Activated naive CD4-positive, alpha-beta T cell (primary cell): ENCODE data around the gene ZNF236.
"Not testable (repeated sequence)": the region's sequence is repeated elsewhere in the genome, so short reads cannot be mapped to it uniquely, and the experiment has no call there.

ENCODE experiments used
- DNase-seq, 4 experiments: peaks; one replicate each; lab custom pipeline; 2025; lab: John Stamatoyannopoulos, UW

Gene ZNF236

DNA sequence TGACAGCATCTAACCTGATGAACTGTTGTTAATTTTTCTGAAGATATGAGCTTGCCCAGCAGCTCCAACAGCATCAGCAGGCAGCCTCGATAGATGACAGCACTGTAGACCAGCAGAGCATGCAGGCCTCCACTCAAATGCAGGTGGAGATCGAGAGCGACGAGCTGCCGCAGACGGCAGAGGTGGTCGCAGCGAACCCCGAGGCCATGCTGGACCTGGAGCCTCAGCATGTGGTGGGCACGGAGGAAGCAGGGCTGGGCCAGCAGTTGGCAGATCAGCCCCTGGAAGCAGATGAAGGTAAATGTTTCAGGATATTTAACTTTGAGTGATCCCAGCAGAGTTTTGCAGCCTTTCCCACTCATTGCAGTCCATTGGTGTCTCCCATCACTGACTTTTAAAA, 85.9 kb downstream of the ZNF236 start:
- no peak for DNase-seq

DNA sequence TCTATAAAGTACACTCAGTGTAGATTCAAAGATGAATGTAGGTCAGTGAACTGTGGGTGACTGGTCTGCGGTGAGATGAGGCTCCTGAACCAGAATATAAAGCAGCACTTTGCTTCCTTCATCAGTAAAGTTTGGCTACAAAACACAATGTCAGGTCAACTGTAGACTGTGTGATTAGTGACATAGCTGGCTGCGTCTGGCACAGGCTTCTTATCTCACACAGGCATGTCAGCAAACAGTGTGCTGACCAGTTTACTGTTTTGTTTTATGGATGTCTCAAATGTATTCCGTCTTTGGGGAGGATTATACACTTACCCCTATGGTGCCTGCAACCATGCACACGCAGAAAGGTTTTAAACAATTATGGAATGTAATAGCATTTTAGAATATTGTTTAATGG, 87.1 kb downstream of the ZNF236 start:
- DNase-seq: no peak

DNA sequence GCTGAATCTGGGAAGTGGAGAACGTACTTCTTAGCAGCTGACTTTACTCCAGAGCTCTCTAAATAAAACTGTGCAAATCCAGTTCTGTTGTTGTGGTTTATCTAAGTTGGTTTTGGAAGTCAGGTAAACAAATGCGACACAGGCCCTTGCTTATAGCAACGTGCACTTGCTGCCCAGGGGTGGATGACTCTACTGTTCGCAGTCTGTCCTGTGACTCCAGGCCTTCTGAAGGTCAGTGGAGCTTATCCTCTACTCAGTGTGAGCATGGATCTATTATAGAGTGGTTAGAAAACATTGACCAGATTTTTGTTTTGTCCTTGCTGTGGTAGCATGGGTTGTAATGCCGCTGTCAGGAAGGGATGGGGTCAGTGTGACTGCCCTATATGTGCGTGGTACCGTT, 89.1 kb downstream of the ZNF236 start:
- DNase-seq: no peak

DNA sequence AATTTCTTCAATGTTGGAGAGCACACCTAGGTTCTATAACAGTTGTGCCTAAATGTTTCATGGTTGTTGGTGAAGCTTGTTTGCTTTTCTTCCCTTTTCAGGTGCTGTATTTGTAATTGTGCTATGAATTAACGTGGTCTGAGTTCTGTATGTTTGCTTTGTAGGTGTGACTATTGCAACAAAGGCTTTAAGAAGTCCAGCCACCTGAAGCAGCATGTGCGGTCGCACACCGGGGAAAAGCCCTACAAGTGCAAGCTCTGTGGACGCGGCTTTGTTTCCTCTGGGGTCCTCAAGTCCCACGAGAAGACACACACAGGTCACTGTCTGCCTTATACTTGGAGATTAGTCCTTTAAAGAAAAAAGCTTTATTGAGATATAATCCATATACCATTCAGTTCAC, 91.2 kb downstream of the ZNF236 start:
- DNase-seq: no peak

DNA sequence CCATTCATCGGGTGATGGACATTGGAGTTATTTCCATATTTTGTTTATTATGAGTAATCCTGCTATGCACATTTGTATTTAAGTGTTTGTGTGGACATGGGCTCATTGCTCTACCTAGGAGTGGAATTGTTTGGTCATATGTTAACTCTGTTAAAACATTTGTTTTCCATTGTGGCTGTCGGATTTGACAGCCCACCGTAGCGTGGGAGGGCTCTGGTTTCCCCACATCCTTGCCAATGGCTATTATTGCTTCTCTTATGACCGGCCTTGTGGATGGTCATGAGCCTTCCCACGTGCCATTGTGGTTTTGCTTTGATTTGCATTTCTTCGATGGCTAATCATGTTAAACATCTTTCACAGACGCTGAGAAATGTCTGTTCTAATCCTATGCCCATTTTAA, 92.0 kb downstream of the ZNF236 start:
- no peak for DNase-seq

DNA sequence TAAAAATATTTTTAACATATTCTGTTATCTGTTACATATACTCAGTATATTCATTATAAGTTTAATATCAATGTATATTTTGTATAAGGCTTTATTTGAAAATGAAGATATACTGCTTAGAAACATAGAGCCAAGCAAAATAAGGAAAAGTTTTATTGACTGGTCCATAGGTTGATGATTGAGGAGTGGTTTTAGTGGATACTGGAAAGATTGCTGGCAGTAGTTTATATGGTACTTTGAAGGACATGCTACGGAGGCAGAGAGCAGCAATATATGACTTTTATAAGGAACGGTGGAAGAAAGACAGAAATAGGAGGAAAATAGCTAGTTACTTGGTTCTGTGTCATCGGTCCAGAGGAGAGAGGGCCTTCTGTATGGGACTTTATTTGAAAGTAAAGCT, 92.4 kb downstream of the ZNF236 start:
- DNase-seq: no peak

DNA sequence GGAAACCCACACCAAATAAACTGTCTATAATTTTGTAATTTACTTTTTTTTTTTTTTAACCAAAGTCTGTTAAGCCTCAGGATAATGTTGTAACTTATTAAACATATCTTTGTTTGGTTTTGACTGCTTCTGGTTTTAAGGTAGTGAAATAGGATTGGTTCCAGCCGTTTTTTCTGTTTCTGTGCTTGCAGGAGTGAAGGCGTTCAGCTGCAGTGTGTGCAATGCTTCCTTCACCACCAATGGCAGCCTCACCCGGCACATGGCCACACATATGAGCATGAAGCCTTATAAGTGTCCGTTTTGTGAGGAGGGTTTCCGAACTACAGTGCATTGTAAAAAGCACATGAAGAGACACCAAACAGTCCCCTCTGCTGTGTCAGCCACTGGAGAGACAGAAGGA, 93.1 kb downstream of the ZNF236 start:
- DNase-seq: no peak

DNA sequence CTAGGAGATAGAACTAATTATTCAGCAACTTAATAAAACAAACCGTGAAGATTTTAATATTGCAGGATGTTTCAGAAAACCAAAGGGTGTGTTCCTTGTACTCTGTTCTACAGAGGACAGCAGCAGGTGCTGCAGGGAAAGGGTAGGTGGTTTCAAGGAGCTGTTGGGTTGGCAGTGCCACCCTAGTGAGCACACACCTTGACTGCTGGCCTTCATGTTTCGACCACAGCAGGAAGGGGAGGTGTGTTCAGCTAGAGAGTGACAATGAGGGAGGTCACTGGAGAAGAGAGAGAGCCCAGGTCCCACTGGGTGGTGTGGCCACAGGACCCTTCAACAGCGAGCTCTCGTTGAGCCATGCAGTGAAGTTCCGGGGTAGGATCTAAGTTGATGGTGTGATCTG, 98.6 kb downstream of the ZNF236 start:
- no peak for DNase-seq

DNA sequence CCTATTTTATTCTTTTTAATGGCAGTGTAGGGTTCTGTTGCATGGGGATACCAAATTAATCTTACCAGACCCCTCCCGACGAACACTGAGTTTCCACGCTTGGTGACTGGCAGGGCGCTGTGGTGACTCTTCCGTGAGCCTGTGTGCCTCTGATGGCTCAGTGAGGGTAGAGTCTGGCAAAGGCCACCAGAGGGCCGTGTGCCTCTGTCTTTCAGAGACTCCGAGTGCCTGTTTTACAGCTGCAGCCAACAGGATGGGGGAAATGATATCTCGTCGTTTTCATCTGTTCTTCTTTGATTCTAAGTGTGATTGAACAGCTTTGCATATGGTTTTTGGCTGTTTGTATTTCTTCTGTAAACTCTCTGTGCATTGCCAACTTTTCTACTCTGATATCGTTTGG, 99.8 kb downstream of the ZNF236 start:
- peak in 2 of 4 experiments; percentile 13 to 46 for DNase-seq

DNA sequence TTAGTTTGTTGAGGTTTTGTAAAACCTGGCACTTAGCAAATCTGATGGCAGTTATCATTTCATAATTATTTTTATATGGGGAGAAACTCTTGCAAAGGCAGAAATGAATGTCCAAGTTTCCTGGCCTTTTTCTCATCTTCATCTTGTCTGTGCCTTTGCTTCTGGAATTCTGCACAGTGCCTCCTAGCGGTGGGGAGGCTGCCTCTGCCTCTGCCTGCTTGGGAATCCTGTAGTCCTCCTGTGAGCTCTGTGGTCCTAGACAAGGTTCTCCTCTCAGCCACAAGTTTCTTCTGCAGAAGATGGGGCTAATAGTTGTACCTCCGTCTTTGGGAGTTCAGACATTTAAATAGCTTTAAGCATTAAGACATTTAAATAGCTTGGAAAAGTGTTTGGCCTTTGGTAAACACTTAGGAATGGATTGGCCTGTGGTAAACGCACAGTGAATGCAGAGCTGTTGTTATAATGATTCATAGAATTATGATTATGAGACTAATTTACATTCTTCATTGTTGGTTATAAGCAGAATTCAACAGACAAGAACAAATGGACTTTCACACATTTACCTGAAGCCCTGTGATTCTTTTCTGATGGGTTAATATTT, 101.2 kb downstream of the ZNF236 start:
- no peak for DNase-seq

DNA sequence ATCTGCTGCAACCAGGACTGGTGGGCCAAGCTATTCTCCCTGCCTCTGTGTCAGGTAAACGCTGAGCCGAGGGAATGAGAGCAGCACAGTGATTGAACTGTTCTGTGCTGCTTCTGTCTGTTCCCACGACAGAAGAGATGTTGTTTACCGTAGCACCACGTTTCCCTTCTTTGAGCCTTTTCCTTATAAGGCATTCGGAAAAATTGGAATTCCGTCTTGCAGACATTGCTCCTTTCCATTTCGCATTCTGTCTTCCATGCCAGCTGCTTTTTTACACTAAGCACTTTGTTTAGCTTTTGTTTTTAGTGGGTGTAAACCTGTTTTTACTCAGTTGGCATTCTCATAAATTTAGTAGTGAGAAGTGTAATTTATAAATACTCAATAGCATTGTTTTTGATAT, 103.1 kb downstream of the ZNF236 start:
- no peak for DNase-seq

DNA sequence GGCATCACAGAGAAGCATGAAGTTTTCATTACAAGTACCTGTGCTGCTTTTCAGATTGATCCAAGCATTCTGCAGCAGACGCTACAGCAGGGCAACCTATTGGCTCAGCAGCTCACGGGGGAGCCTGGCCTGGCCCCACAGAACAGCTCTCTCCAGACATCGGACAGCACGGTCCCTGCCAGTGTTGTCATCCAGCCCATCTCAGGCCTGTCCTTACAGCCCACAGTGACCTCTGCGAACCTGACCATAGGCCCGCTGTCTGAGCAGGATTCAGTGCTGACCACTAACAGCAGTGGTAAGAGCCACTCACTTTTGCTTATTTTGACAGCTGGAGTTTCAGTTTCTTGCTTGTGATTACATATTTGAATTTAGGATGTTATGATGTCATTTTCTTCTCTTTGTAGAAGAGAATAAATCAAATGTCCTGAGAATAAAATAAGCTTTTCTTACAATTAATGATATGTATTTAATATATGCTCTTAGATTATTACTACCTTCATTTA, 104.9 kb downstream of the ZNF236 start:
- DNase-seq: no peak

DNA sequence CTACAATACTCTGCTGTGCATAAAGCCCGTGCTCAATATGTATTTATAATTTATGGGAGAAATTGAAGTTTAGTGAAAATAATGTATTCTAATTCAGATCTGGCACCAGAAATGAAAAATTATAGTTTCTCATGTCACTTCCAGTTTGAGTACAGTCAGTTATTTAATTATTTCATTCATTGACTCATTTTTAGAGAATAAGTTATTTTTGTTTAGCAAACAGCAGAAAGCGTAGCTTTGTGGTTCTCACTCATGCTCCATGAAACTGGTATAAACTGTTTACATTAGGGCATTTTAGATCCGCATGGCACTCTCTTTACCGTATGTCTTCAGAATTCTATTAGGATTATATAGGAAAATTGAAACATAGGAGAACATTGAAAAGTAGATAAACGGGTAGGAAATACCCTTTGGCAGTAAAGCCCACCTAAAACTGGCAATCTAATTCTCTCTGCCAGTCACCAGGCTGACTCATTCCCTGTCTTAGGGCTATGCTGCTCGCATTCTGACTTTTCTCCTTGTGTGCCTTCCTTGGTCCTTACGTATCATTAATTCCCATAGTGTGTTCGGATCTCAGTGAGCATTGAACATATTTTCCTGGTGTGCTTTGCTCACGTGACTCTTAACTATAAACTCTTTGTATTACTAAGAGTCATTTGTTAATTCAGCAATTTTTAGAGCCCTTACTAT, 106.0 kb downstream of the ZNF236 start:
- DNase-seq: no peak

DNA sequence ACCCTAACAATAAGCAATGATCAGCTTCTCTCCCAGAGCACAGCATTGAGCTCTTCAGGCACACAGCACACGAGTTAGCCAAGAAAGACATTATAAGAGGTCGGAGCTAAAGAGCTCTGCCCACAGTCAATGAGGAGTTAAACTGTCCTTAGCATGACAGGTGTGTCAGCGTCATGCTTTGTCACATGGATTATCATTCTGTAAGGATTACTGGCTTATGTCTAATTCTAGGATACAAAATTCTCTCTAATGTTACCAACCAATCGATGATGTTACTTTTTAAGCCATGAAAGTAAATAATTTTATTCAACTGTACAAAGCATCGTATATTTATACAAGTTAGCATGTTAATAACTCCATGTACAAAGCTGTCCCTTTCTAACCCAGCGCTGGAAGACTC, 108.8 kb downstream of the ZNF236 start:
- no peak for DNase-seq

DNA sequence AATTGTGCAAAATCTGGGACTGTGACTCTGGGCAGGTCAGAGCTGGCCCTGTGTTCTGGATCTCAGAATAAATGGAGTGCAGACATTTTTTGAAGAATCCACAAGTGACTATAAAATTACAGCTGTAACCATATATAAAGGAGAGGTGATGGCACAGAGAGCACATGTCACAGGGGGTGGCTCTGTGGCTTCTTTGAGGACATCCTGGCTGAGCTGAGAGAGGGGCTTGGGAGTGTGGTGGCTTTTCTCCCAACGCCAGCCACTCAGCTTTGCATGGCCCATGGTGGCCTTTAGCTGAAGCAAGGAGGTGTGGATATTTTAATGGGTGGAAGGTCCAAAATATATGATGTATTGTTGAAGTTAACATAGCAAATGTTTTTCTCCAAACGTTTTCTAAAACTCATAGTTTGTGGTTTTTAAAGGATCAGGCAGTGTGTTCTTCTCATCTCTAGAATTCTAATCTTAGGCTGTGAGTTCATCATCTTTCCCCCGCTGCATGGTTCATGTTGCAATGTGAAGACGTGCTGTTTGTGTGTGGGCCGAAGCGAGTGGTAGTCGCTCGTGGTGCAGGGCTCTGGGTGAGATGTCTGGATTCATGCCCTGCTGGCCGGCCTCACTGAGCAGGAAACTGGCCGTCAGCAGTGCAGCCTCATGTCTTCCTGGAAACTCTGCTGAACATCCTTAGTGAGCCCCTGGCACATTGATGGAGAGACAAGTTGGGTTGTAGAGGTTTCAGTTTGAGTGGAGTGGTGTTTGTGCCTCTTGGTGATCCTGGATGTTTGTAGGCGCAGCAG, 109.9 kb downstream of the ZNF236 start:
- DNase-seq: no peak

DNA sequence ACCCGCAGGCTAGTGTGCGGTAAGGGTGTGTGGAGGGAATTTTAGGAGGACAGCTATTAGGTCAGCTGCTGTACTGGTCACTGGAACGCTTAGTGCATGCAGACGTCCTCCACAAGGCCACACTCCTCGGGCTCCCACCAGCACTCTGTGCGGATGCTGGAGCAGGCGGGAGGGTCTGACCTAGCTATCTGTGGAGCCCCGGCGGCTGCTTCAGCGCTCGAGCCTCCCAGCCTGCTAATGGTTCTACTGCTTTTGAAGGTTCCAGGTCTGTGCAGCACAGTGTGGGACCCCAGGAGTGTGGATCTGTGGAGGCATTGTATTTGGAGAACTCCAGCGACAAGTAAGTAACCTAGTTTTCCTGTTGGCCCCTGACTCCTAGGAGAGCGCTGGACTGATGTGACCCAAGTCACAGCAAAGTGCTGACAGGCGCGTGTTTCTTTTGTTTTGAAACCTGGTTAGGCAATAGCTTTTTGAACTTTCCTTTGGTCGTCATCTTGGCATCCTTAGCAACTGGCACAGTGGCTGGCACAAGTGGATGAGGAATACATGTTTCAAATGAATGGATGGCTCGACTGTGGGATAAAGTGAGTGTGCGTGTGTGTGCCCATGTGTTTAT, 113.5 kb downstream of the ZNF236 start:
- DNase-seq: no peak

DNA sequence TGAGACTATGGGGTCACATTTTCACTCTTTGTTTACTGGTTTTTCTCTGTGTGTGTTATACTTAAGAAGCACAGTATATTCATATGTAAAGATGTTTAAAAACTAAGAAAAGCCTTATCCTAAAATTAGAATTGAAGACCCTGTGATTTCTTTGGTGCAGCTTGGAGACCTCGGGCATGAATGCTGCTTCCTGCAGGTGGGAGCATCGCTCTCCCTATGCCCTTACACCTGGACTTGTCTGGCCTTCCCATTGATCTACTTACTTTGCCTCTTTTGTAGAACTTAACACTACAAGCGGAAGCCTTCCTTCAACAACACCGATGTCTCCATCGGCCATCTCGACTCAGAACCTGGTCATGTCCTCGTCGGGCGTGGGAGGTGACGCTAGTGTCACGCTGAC, 114.5 kb downstream of the ZNF236 start:
- no peak for DNase-seq

DNA sequence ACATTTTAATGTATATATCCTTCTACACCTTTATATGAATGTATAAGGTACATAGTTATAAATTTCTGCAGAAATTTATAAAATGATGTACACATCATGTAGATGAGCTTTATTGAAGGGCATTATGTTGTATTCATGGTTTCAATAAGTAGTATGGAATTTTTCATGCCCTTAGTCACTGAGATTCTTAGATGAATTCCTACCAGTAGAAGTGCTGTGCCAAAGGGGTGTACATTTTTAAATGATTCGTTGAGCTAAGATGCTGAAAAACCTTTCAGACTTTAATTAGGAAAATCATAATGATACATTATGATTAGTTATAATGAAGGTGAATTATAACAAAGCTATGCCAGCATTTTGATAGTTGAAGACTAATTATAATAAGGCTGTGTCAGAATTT, 115.2 kb downstream of the ZNF236 start:
- no peak for DNase-seq

DNA sequence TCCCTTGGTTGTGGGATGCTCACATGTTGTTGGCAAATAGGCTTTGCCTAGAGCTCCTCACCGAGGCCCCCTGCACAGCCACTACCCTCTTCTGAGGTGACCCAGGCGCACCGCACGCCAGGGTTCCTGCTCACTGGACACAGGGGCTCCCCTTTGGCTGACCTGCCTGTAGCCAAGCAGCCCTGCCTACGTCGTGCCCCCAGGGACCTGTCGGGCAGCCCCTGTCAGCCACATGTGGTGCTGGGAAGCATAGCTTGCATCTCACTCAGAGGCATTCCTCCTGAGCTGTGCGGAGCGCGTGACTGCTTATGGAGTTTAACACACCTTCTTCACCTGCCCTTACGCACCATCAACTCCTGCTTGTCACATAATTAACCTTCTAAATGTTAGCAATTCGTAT, 116.3 kb downstream of the ZNF236 start:
- DNase-seq: no peak

DNA sequence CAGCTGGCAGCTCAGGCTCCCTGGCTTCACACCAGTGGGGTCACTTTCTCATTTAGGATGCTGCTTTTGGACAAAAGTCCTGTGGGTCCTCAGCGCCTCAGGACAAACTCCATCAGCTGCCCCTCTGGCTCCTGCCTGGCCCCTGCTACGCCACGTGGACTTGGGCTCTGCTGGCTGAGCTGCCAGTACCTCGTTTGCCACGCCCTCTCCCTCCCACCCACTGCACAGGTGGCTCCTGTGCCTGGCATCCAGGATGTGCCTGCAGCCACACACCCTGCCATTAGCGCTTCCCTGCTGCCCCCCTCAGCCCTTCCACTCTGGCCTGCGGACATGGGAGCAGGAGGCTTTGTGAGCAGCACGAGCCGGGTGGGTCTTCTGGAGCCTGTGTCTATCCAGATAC, 118.9 kb downstream of the ZNF236 start:
- no peak for DNase-seq

DNA sequence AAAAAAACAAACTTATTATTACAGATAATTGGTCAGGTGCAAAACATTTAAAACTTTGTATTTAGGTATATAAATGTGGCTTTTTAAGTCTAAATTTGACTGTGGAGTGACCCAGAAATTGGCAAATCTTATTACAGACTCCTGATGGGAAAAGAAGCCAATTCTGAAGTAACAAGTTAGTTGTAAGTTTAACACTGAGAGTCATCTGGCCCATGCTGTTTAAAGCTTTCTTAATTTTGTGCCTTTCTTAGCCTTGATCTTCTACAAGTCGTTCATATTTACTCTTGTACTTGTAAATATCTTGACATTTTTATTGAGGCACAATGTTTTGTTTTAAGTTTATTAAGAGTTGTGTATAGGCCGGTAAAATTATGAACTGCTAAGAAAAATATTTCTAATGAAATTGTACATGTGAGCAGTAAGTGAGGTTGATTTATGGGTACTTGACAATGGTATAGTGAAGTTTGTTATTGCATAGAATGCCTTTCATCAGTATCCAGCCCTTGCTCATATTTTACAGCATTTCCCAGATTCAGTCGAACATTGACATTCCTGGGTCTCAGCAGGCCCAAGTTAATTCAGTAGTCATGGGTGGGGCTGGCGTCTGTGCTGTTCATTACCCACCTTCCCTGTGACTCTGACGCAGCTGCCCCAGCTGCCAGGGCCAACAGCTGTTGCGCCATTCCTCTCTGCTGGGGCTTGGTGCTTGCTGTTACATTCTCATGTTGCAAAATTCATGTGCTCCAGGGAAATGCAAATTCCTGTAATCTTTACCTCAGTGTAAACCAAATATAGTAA, 121.4 kb downstream of the ZNF236 start:
- DNase-seq: no peak

DNA sequence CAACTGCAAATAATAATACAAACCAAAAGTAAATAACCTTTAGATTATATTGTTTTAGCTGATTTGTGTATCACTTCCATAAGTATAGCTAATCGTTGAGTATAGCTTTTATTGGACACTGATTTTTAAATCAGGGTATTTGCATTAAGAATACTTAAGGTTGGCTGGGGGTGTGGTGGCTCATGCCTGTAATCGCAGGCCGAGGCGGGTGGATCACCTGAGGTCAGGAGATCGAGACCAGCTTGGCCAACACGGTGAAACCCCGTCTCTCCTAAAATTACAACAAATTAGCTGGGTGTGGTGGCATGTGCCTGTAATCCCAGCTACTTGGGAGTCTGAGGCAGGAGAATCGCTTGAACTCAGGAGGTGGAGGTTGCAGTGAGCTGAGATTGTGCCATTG, 122.0 kb downstream of the ZNF236 start:
- not testable (repeated sequence) for DNase-seq
